Heart right ventricle (tissue), 16 donors: Measurements from ENCODE around the gene MYO1D. TPM values are rescaled to one million over a fixed set of nuclear protein-coding genes. Genes with fewer than 3 reads are reported as not detected.

Source experiments
- ATAC-seq, 8 donors: fragments of 200-7000 bp; cut with Tn5 transposase; one replicate each; pipeline ENCODE4 v1.9.1; 2020; ENCODE audit warnings: mild to moderate bottlenecking in 8 of 8, moderate library complexity in 8 of 8, moderate number of reproducible peaks in 1 of 8
- DNase-seq, 2 donors: peaks; one replicate each; pipeline ENCODE4 v3.0.0-alpha.2; 2020
- H3K27ac ChIP-seq, 10 donors: fragments of 200-600 bp; sonication (generic) in 2 of 10; one replicate each; pipeline versions ENCODE4 v1.5.0 to v1.8.0; 2020 to 2022; ENCODE audit warnings: mild to moderate bottlenecking in 3 of 10
- H3K27me3 ChIP-seq, 7 donors: fragments of 200-600 bp; one replicate each; pipeline ENCODE4 v1.8.0; 2021 to 2022; ENCODE audit warnings: mild to moderate bottlenecking in 2 of 7
- H3K36me3 ChIP-seq, 9 donors: fragments of 200-600 bp; sonication (generic) in 1 of 9; one replicate each; pipeline versions ENCODE4 v1.5.0 to v1.8.0; 2020 to 2022; ENCODE audit warnings: mild to moderate bottlenecking in 2 of 9
- H3K4me1 ChIP-seq, 9 donors: fragments of 200-600 bp; sonication (generic) in 1 of 9; one replicate each; pipeline versions ENCODE4 v1.5.0 to v1.8.0; 2020 to 2022; ENCODE audit warnings: mild to moderate bottlenecking in 4 of 9
- H3K4me3 ChIP-seq, 10 donors: fragments of 200-600 bp; sonication (generic) in 2 of 10; one replicate each; pipeline versions ENCODE4 v1.5.0 to v1.8.0; 2020 to 2022; ENCODE audit warnings: mild to moderate bottlenecking in 7 of 10, moderate library complexity in 2 of 10
- H3K9me3 ChIP-seq, 11 donors: fragments of 200-600 bp in 10 of 11; sonication (generic) in 2 of 11; one replicate each; pipeline versions ENCODE4 v1.5.0 to v1.8.0; 2013 to 2022; ENCODE audit warnings: mild to moderate bottlenecking in 2 of 11, control low read depth in 1 of 11, moderate library complexity in 1 of 11
- WGBS, 2 donors: extraction: QIAGEN DNeasy Blood & Tissue Kit; methylation state at CpG; one replicate each; pipeline ENCODE4 v1.1.7; 2013; ENCODE audit warnings: inconsistent platforms in 1 of 2; 5-methylcytosine and 5-hydroxymethylcytosine counted together
- intact Hi-C, 10 donors: fragments of 100-400 bp; cut with DNase I; formaldehyde crosslinking; loops; one replicate each; pipeline versions ENCODE4 v1.11.1 to v1.14.2; 2022
- polyA plus RNA-seq, 2 donors: library from polyadenylated mRNA; stranded (reverse); fragments of 200-250 nt; gene quantifications; one replicate each; pipeline ENCODE4 v1.2.3, GENCODE V29; 2013
- total RNA-seq, 10 donors: library from RNA; stranded (reverse); fragmentation: NEBNext Ultra II Directional in 3 of 10; extraction: Animal tissue kit (Norgen Biotek cat#: 25700) in 3 of 10; gene quantifications; one replicate each; pipeline versions ENCODE4 v1.2.1 to v1.2.4, GENCODE V29; 2021 to 2023
- TF ChIP-seq, protein P1 (sequence below), 9 donors: fragments of 200-600 bp; sonication (generic) in 2 of 9; IDR thresholded peaks; one replicate each; pipeline versions ENCODE4 v1.5.0 to v1.8.0; 2021 to 2022; ENCODE audit warnings: antibody characterized with exemption in 9 of 9, mild to moderate bottlenecking in 5 of 9, moderate library complexity in 1 of 9
- donor health status: Arrhythmogenic right ventricular cardiomyopathy.
- donor health status: ischemic (EF 13 %, LVEDD 7.1; RV severe dilation, severe dysfunction).
- donor health status: healthy with polysubstance abuse.
- donor health status: DM: no; HTN: yes; CAD: no.
- donor health status: DM: no; HTN: no; CAD: no.
- donor health status: ischemic (EF 25% LVEDD 6.9; RV normal size, moderate dysfunction).
- donor health status: ischemic (EF 25% LVEDD 5.7; RV mildly dilated, moderate dysfunction).
- donor health status: healthy.
- donor health status: DM: yes; HTN: yes; CAD: no.
- donor health status: Ischemic cardiomyopathy.
- donor health status: ischemic (EF 35%, LVEDD 5.7; RV mildly dilated, moderate dysfunction).
- donor health status: nonischemic (EF 11% LVEDD 7.7; RV severe dilation, severe dysfunction).
- donor health status: DM: yes; HTN: yes; CAD: no.
- donor health status: PGD.
- donor health status: ischemic (EF 29% LVEDD 5.4; RV normal size, mild dysfunction).
- donor health status: nonischemic (EF 23%, LVEDD 6.1; RV moderate dilation, normal function).

Gene MYO1D
- total and polyA plus RNA-seq, 12 donors: 1.9 to 16.4 (median 6.7) TPM

DNA sequence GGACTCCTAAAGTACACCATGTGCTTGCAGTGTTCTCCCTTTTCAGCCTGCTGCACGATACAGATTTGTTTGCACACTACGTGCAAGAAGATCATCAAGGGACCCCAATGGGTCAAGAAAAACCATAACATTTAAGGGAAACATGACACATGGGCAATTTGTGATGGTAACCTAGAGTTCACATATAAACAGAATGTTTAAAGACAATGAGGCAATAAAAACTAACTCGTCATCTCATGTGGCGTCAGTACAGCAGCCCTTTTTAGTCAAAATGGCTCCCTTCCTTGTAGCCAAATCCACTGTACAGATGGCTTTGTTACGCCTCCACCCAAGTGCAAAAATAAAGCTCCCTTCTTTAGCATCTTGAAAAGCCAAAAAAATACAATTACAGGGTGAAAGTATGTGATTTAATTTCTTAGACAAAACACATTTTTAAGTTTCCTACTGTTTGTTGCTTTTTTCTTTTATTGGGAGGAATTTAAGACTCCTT is 216.4 kb downstream of the MYO1D start:
- intact Hi-C loops: loop anchor here in 4 of 10 donors (5.0 to 10.0 kb wide), 4 partner anchors 92 to 244 kb away; partner anchors contain the start of gene CDK5R1 (in 1 of the 4)
- Histone ChIP-seq H3K4me1 (peaks cover 0 to 21% (median 6%) of the 10 kb centered on the region in 9 donors), H3K27ac (no peak overlapping the region), H3K4me3 (no peak overlapping the region), H3K36me3 (peaks cover 0 to 25% (median 0%) of the 10 kb centered on the region in 9 donors), H3K27me3 (no peaks in the 10 kb centered on the region), H3K9me3 (no peaks in the 10 kb centered on the region)
- DNase-seq: no peak
- TF ChIP-seq, protein P1, sequence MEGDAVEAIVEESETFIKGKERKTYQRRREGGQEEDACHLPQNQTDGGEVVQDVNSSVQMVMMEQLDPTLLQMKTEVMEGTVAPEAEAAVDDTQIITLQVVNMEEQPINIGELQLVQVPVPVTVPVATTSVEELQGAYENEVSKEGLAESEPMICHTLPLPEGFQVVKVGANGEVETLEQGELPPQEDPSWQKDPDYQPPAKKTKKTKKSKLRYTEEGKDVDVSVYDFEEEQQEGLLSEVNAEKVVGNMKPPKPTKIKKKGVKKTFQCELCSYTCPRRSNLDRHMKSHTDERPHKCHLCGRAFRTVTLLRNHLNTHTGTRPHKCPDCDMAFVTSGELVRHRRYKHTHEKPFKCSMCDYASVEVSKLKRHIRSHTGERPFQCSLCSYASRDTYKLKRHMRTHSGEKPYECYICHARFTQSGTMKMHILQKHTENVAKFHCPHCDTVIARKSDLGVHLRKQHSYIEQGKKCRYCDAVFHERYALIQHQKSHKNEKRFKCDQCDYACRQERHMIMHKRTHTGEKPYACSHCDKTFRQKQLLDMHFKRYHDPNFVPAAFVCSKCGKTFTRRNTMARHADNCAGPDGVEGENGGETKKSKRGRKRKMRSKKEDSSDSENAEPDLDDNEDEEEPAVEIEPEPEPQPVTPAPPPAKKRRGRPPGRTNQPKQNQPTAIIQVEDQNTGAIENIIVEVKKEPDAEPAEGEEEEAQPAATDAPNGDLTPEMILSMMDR (IDR thresholded peaks at IDR 0.05): no peak
- 91 to 94% methylated on average over 5 of the region's 5 CpGs for WGBS, 2 donors
- ATAC-seq: no peak

DNA sequence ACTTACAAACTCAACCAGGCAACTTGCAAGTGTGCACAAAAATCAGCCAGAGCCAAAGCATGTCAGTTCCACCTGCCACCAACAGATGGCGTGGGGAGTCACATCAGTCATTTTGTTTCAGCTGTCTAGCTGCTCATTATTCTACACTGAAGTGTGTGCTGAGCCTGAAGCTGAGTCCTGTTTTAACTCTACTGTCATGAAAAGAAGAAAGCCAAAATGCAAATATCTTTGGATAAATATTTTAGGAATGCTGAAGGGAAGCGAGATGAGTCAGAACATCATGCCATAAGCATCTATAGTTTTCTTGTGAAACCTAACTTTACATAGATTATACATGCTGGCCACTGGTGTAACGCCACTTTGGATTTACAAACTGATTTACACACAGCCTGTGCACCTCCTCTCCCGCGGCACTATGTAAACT is 217.5 kb downstream of the MYO1D start:
- no peak overlapping the region for H3K27ac ChIP-seq
- DNase-seq (peak; percentile 64 to 65), ATAC-seq (peak; percentile 55 to 89 (median 84))
- intact Hi-C loops: loop anchor here in 4 of 10 donors (2.0 to 10.0 kb wide), 4 partner anchors 93 to 175 kb away; partner anchors contain the start of gene CDK5R1 (in 1 of the 4)
- H3K27me3 ChIP-seq: no peaks in the 10 kb centered on the region
- 38% methylated on average over 5 of the region's 5 CpGs for WGBS, 2 donors
- H3K4me1 ChIP-seq: peaks cover 0 to 21% (median 6%) of the 10 kb centered on the region in 9 donors
- TF ChIP-seq, protein P1 (IDR thresholded peaks at IDR 0.05): peak; percentile 79 to 95 (median 90)
- no peaks in the 10 kb centered on the region for H3K9me3 ChIP-seq
- H3K36me3 ChIP-seq: peaks cover 0 to 31% (median under 1%) of the 10 kb centered on the region in 9 donors
- H3K4me3 ChIP-seq: no peak overlapping the region

DNA sequence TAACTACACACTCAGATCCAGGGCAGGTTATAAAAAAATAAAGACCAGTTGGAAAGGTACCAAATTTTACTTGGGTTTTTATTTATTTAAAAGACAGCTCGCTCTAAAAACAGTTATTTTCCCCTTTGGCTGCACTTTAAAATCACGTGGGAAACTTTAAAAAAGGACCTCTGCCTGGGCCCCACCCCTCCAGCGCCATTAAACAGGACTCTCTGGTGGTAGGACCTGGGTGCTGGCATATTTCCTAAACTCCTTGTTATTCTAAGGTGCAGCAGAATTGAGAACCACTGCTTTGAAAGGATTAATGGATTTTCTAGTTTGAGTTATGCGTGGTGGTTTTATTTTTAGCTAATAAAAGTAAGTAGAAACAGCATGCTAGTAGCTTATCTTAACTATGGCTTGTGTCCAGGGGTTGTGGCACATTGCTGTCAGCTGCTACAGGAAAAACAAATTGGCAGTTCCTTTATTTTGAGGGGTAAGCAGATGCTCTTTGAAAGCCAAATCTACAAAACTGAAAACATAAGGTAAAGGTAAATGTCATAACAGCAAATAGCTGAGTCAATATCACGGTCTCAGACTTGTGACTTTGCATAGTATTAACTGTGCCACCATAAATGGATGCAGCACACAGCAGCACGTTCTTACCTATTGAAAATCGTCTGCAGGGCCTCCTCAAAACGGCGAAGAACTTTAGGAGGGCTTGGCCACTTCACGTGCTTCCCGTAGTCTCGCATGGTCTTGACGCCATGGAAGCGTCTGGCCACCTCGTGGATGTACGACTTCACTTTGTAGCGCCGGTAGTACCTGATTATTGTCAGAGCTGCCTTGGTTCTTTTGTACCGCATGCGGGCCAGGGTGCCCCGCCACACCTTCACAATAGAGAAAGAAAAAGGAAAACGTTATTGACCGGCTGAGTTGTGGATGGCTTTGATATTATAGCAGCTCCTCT is 218.2 kb downstream of the MYO1D start:
- ATAC-seq (peak in 7 of 8 donors; percentile 33 to 80 (median 61)), DNase-seq (no peak)
- no peaks in the 10 kb centered on the region for H3K9me3 ChIP-seq
- H3K27me3 ChIP-seq: no peaks in the 10 kb centered on the region
- peaks cover 0 to 38% (median 7%) of the 10 kb centered on the region in 9 donors for H3K36me3 ChIP-seq
- WGBS, 2 donors: 53 to 63% methylated on average over 23 of the region's 23 CpGs
- peak overlapping the region in 3 of 10 donors; percentile 5 to 13 (median 9) for H3K4me3 ChIP-seq
- intact Hi-C loops: loop anchor here in 4 of 10 donors (2.0 to 10.0 kb wide), 4 partner anchors 94 to 174 kb away; partner anchors contain the start of gene CDK5R1 (in 1 of the 4)
- H3K4me1 ChIP-seq: peaks cover 0 to 21% (median 6%) of the 10 kb centered on the region in 9 donors
- TF ChIP-seq, protein P1 (IDR thresholded peaks at IDR 0.05): no peak
- H3K27ac ChIP-seq: peak overlapping the region in 4 of 10 donors; percentile 1 to 36 (median 15)

DNA sequence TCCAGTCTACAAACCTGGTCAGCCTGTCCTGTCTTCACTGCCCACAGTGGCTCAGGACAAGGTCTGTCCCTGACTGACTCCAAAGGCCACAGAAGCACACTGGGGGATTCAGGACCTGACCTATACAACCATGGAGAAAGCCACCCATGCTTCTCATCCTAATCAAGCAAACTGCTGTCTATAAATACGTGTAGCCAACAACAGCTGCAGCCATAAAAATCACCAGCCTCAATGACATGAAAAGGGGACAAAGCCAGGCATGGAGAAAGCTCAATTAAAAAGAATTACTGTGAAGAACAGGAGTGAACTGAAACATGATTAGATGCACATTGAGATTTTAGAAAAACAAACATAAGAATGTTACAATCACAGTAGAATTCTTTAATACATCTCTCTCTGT is 220.0 kb downstream of the MYO1D start:
- no peak for DNase-seq
- no peaks in the 10 kb centered on the region for H3K27me3 ChIP-seq
- intact Hi-C loops: loop anchor here in 3 of 10 donors (5.0 to 10.0 kb wide), 3 partner anchors 95 to 172 kb away; partner anchors contain the start of gene CDK5R1 (in 1 of the 3)
- H3K9me3 ChIP-seq: no peaks in the 10 kb centered on the region
- WGBS, 2 donors: 67 to 77% methylated on average over 1 of the region's 1 CpG
- TF ChIP-seq, protein P1 (IDR thresholded peaks at IDR 0.05): no peak
- ATAC-seq: no peak
- no peak overlapping the region for H3K27ac ChIP-seq
- H3K36me3 ChIP-seq: peaks cover 0 to 57% (median 9%) of the 10 kb centered on the region in 9 donors
- no peak overlapping the region for H3K4me3 ChIP-seq
- peaks cover 0 to 21% (median 6%) of the 10 kb centered on the region in 9 donors for H3K4me1 ChIP-seq
